ENCODE measurements around the gene CC2D2A.

DNA sequence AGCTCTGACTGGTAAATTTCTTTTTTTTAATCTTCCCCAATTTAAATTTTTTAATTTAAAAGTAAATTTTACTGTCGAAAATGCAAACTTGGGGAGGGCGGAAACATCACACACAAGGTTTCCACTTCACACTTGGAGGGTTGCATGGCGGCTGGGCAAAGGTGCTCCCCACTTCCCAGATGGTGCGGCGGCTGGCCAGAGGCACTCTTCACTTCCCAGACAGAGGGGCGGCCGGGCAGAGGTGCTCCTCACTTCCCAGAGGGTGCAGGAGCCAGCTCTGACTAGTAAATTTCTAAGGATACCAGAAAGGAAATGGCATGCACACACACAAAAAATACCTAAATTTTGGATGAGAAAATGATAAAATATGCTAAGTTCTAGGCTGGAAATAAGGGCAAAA, 25.4 kb upstream of the CC2D2A start:
- TF ChIP-seq, protein P1, sequence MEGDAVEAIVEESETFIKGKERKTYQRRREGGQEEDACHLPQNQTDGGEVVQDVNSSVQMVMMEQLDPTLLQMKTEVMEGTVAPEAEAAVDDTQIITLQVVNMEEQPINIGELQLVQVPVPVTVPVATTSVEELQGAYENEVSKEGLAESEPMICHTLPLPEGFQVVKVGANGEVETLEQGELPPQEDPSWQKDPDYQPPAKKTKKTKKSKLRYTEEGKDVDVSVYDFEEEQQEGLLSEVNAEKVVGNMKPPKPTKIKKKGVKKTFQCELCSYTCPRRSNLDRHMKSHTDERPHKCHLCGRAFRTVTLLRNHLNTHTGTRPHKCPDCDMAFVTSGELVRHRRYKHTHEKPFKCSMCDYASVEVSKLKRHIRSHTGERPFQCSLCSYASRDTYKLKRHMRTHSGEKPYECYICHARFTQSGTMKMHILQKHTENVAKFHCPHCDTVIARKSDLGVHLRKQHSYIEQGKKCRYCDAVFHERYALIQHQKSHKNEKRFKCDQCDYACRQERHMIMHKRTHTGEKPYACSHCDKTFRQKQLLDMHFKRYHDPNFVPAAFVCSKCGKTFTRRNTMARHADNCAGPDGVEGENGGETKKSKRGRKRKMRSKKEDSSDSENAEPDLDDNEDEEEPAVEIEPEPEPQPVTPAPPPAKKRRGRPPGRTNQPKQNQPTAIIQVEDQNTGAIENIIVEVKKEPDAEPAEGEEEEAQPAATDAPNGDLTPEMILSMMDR (IDR thresholded peaks at IDR 0.05; ENCODE audit: insufficient read depth, low read length, poor library complexity, severe bottlenecking), result no peak
- no peak for TF ChIP-seq EZH2phosphoT487 (conservative IDR thresholded peaks at IDR 0.05; ENCODE audit: low read length)
